ENCODE results near the gene WDR83. TPM values are rescaled to one million over a fixed set of nuclear protein-coding genes. Genes with fewer than 3 reads are reported as not detected.

Gene WDR83
- total and polyA plus RNA-seq, 2 of the 4 experiments (the other 2 are of a cell fraction) = 5.9 to 8.9 TPM

DNA sequence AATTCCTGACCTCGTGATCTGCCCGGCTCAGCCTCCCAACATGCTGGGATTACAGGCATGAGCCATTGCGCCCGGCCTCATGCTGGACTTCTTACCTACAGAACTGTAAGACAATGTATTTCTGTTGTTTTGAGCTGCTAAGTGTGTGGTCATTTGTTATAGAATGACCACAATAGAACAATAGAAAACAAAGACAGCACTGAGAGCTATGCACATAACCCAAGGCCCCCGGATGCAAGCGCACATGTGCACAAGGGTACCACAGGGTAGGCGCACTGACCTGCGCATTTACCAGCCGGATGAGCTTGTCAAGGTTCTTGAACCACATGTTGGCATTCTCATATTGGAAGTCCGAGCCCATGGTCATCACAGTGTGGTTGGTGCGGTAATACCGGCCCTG, 5.6 kb upstream of the WDR83 start:
- intact Hi-C loops (cut with micrococcal nuclease) (no loop called here), dilution Hi-C loops (cut with HindIII; ENCODE audit: low sequenced_read_pairs, unreplicated experiment) (no loop called here), in situ Hi-C loops (cut with MboI; ENCODE audit: low sequenced_read_pairs) (no loop called here)
- H2AFZ ChIP-seq (replicated peaks; ENCODE audit: low read length, poor library complexity) = no peak overlapping the region
- H3K9me3 ChIP-seq (ENCODE audit: control insufficient read depth, insufficient read depth, low read length) = no peaks in the 10 kb centered on the region
- ChIA-PET CTCF (no interaction called here), POLR2A (ENCODE audit: unreplicated experiment) (no interaction called here)
- BruUV-seq (replicated peaks) = no TSS peak
- no peak overlapping the region for H2BK20ac ChIP-seq (ENCODE audit: low read depth, low read length)
- no peak overlapping the region for H4K8ac ChIP-seq (ENCODE audit: low read depth in 2 of 2, low read length in 2 of 2)
- H3K9ac ChIP-seq (ENCODE audit: low read depth, low read length) = no peak overlapping the region
- H3K27me3 ChIP-seq (ENCODE audit: control insufficient read depth, insufficient read depth, low read length) = no peaks in the 10 kb centered on the region
- 96% methylated on average over 7 of the region's 12 CpGs; no CpG with 5 or more reads in 1 of the 2 experiments for WGBS, 2 experiments (ENCODE audit: extremely low coverage in 2 of 2, insufficient read length in 1 of 2)
- no peak overlapping the region for H3K56ac ChIP-seq (ENCODE audit: extremely low read depth, insufficient read depth, low read length)
- H3K79me1 ChIP-seq (ENCODE audit: low read depth in 1 of 2, low read length in 2 of 2) = peaks cover 13 to 19% of the 10 kb centered on the region in 2 experiments
- H2AK5ac ChIP-seq (ENCODE audit: low read depth, low read length) = no peak overlapping the region
- no peak overlapping the region for H2BK15ac ChIP-seq (ENCODE audit: low read depth, low read length)
- no peak overlapping the region for H3K23ac ChIP-seq (ENCODE audit: low read depth, low read length)
- no peak overlapping the region for H3K18ac ChIP-seq (ENCODE audit: low read depth, low read length)
- no peak overlapping the region for H3K4me2 ChIP-seq (ENCODE audit: low read depth, low read length)
- H3K27ac ChIP-seq (ENCODE audit: insufficient read depth, low read length) = no peak overlapping the region
- no peak overlapping the region for H4K91ac ChIP-seq (ENCODE audit: insufficient read depth, low read depth, low read length)
- H2BK5ac ChIP-seq (ENCODE audit: low read depth, low read length, poor library complexity, severe bottlenecking) = no peak overlapping the region
- no peak overlapping the region for H3K14ac ChIP-seq (replicated peaks; ENCODE audit: low read depth, low read length)
- peaks cover 38% of the 10 kb centered on the region for H3K36me3 ChIP-seq (ENCODE audit: control insufficient read depth, insufficient read depth, low read length)
- peaks cover 3% of the 10 kb centered on the region; the same call in 1 of the 2 replicates for H3K4me1 ChIP-seq (ENCODE audit: control insufficient read depth, insufficient read depth, low read length)
- no peak for ATAC-seq (ENCODE audit: low read depth)
- no peak overlapping the region for H3K4me3 ChIP-seq (ENCODE audit: insufficient read depth, low read depth, low read length)
- H3K4ac ChIP-seq (ENCODE audit: low read depth, low read length) = no peak overlapping the region
- no peak overlapping the region for H2BK120ac ChIP-seq (ENCODE audit: low read depth, low read length)
- no peak overlapping the region for H2AK9ac ChIP-seq (replicated peaks; ENCODE audit: low read depth, low read length, poor library complexity)
- DNase-seq = no peak
- H3K9me1 ChIP-seq (ENCODE audit: insufficient read depth, low read length) = 0 out of 2 replicates have a peak, but pooled peaks cover 6% of the 10 kb centered on the region
- no peaks in the 10 kb centered on the region for H4K20me1 ChIP-seq (ENCODE audit: insufficient read depth, low read length)
- no peak overlapping the region for H4K5ac ChIP-seq (ENCODE audit: low read depth, low read length)
- TF ChIP-seq SMC3 (IDR thresholded peaks at IDR 0.05; ENCODE audit: low read depth, low read length) (no peak), FOS (IDR thresholded peaks at IDR 0.05; ENCODE audit: low read depth, low read length) (no peak), MAFK (IDR thresholded peaks at IDR 0.05; ENCODE audit: low read depth, low read length) (no peak), RAD21 (IDR thresholded peaks at IDR 0.05; ENCODE audit: low read length) (no peak), RCOR1 (IDR thresholded peaks at IDR 0.05; ENCODE audit: insufficient replicate concordance, low read length) (no peak), CHD1 (IDR thresholded peaks at IDR 0.05; ENCODE audit: low read depth, low read length) (no peak), POLR2A (IDR thresholded peaks at IDR 0.05; ENCODE audit: low read depth, low read length) (no peak), MXI1 (IDR thresholded peaks at IDR 0.05; ENCODE audit: borderline replicate concordance, low read depth, low read length) (no peak), RFX5 (IDR thresholded peaks at IDR 0.05; ENCODE audit: low read depth, low read length) (no peak), MAZ (IDR thresholded peaks at IDR 0.05; ENCODE audit: borderline replicate concordance, low read depth, low read length) (no peak), CEBPB (IDR thresholded peaks at IDR 0.05; ENCODE audit: low read depth, low read length) (no peak), BHLHE40 (IDR thresholded peaks at IDR 0.05; ENCODE audit: low read depth, low read length) (no peak)
- TF ChIP-seq, protein P1, sequence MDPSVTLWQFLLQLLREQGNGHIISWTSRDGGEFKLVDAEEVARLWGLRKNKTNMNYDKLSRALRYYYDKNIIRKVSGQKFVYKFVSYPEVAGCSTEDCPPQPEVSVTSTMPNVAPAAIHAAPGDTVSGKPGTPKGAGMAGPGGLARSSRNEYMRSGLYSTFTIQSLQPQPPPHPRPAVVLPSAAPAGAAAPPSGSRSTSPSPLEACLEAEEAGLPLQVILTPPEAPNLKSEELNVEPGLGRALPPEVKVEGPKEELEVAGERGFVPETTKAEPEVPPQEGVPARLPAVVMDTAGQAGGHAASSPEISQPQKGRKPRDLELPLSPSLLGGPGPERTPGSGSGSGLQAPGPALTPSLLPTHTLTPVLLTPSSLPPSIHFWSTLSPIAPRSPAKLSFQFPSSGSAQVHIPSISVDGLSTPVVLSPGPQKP (IDR thresholded peaks at IDR 0.05; ENCODE audit: borderline replicate concordance, low read depth, low read length) = no peak
- TF ChIP-seq, protein P2, sequence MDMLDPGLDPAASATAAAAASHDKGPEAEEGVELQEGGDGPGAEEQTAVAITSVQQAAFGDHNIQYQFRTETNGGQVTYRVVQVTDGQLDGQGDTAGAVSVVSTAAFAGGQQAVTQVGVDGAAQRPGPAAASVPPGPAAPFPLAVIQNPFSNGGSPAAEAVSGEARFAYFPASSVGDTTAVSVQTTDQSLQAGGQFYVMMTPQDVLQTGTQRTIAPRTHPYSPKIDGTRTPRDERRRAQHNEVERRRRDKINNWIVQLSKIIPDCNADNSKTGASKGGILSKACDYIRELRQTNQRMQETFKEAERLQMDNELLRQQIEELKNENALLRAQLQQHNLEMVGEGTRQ (IDR thresholded peaks at IDR 0.05; ENCODE audit: low read depth, low read length) = no peak
- TF ChIP-seq, protein P3, sequence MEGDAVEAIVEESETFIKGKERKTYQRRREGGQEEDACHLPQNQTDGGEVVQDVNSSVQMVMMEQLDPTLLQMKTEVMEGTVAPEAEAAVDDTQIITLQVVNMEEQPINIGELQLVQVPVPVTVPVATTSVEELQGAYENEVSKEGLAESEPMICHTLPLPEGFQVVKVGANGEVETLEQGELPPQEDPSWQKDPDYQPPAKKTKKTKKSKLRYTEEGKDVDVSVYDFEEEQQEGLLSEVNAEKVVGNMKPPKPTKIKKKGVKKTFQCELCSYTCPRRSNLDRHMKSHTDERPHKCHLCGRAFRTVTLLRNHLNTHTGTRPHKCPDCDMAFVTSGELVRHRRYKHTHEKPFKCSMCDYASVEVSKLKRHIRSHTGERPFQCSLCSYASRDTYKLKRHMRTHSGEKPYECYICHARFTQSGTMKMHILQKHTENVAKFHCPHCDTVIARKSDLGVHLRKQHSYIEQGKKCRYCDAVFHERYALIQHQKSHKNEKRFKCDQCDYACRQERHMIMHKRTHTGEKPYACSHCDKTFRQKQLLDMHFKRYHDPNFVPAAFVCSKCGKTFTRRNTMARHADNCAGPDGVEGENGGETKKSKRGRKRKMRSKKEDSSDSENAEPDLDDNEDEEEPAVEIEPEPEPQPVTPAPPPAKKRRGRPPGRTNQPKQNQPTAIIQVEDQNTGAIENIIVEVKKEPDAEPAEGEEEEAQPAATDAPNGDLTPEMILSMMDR (conservative IDR thresholded peaks at IDR 0.05; ENCODE audit: low read depth, low read length) = no peak
